VCaP (cell line): Measurements from ENCODE around the gene CACNA1A.

Source experiments
- H3K27ac ChIP-seq: fragments of 450-650 bp; 2 replicates; pipeline ENCODE4 v1.5.1; 2017
- CTCF ChIP-seq: fragments of 450-650 bp; conservative IDR thresholded peaks from 2 replicates; pipeline ENCODE4 v1.5.1; 2017; ENCODE audit warnings: mild to moderate bottlenecking, moderate library complexity

Gene CACNA1A

DNA sequence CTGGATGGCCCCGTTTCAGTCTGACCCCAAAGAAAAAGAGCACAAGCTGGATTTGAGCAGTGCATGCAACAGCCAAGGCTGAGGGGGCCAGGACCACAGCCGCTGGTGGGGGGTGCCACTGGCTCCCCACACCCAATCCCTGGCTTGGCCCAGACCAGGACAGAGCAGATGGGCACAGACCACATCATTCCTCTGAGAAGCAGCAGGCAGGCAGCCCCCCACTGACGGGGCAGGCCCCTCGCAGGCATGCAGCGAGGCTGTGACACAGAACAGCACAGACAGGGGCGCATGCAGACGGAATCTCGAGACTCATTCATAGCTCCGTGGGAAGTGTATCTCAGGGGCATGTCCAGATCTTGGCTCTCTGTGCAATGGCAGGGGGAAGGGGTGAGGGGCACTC lies 281.2 kb downstream of the CACNA1A start:
- no peak for TF ChIP-seq CTCF

DNA sequence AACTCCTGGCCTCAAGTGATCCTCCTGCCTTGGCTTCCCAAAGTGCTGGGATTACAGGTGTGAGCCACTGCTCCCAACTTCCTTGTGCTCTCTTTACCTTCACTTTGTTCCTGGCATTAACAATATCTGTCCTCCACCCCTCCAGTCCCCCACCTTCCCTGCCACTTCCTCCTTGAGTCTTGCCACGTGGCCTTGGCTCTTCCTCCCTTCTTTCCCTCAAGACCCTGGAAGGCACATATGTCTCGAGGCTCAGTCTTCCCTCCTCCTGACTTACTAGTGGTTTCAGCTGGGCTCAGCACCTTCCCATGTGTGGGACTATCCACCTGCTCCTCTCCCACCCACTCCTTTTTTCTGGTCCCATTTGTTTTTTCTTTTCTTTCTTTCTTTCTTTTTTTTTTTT lies 285.4 kb downstream of the CACNA1A start:
- no peak for TF ChIP-seq CTCF
- no peak overlapping the region for H3K27ac ChIP-seq

More for the DNA sequence above, 281.2 kb downstream of the CACNA1A start:
- H3K27ac ChIP-seq, result no peak overlapping the region

GRCh38 chr19:13215572-13216380 lies 290.5 kb downstream of the CACNA1A start:
- no peak for TF ChIP-seq CTCF
- H3K27ac ChIP-seq, result no peak overlapping the region

GRCh38 chr19:13214036-13214730 lies 292.1 kb downstream of the CACNA1A start:
- no peak overlapping the region for H3K27ac ChIP-seq
- no peak for TF ChIP-seq CTCF

DNA sequence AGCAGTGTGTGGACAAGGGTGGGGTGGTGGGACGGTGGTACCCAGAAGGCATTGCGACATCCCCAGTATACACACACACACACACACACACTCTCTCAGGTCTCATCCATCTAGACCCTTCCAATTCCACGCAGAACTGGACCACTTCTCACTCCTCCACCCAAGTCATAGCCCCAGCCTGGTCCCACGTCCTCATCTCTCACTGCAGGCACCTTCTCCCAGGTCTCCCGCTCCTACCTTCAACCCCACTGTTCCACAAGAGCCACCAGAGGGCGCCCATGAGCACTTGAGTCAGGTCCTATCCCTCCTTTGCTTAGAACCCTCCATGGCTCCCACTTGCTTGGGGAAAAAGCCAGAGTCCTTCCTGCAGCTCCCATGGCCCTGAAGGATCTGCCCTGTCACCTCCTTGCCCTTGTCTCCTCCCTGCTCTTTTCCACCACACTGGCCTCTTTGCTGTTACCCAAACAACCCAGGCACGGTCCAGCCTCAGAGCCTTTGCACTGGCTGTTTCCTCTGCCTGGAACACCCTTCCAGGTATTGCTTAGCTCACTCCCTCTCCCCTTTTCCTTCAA lies 293.4 kb downstream of the CACNA1A start:
- TF ChIP-seq CTCF, result peak; percentile 68

DNA sequence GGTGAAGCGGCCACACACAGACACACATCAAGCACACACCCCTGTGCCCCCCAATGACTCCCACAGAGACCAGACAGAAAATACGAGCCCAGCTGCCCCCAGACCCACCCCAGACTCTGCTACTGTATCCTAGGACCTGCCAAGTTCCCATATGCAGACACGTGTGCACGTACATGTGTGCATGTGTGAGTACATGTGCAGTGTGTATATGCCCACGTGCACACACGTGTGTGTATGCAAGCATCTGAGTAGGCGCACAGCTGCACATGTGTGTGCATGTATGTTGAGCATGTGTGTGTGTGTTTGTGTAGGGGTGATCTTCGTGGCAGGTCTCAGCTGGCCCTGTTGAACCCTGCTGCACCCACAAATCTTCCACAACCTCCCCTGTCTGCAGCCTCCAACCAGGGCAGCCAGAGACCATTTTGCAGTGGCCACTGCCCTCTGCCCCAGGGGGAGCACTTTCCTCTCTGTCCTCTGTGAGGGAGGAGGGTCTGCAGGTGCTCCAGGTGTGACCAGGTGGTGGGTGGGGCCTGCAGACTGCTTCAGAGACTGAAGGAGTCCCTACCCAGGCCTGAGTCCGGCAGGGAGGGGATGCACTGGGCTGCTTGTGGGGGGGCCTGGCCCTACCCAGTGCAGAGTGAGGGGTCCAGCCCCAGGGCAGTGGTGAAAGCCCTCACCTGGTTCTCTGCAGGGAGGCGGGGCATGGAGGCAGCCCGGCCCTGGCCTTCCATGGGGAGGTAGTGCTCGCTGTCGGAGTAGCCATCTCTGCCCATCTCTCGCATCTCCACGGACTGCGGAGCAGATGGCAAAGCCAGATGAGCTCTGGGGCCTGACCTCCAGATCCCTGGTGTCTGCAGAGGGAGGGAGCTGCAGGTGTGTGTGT lies 294.6 kb downstream of the CACNA1A start:
- no peak for TF ChIP-seq CTCF
- no peak overlapping the region for H3K27ac ChIP-seq

More for the DNA sequence above, 293.4 kb downstream of the CACNA1A start:
- H3K27ac ChIP-seq, result no peak overlapping the region

- no peak for TF ChIP-seq CTCF
- no peak overlapping the region for H3K27ac ChIP-seq
Measured at GRCh38 chr19:13210941-13211340, 295.3 kb downstream of the CACNA1A start.
